CD4-positive, alpha-beta T cell treated with Interleukin-12 subunit alpha and Interleukin-12 subunit beta, for 1 hour (primary cell): Measurements from ENCODE around the gene JPH3.

Source experiments
- DNase-seq: peaks from one replicate; pipeline ENCODE4 v3.0.0-alpha.2; 2020

The JPH3 gene

DNA sequence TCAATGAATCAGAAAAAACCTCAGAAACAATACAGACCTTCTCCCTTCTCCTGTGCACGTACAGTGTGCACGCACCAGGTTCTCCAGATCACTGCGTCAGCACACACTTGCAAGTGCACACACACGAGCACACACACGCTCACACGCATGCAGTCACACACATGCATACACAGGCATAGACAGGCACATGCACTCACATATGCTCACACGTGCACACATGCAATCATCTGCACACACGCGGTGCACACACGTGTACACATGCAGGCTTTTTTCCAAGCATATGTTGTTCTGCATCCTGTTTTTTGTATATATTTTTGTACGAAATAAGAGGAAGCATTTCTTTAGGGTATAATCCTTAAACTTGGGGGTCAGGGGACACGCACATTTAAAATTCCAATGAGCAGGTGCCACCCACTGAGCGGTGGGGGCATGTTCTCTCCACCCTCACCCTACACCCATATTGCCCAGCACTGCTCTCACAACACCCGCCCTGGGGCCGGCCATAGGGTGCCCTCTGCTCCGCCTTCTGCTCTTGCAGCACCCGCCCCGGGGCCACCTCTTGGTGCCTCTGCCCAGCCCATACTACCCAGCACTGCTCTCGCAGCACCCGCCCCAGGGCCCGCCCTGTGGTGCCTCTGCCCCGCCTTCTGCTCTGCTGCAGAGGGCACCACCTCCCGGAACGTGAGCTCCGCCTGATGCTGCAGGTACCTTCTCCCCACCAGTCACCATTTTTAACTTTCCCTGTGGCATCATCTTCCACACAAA is 142.6 kb downstream of the JPH3 start:
- no peak for DNase-seq

DNA sequence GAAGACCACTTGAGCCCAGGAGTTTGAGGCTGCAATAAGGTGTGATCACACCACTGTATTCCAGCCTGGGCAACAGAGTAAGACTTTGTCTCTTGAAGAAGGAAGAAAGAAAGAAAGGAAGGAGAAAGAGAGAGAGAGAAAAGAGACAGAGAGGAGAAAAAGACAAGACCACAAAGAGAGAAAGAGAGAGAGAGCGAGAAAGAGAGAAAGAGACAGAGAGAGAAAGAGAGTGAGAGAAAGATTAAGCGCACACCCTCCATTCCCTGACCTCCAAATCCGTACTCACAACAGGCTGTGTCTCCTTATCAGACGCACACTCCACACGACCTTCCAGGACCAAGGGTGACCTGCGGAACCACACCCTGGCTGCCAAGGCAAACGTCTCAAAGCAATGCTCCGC is 143.9 kb downstream of the JPH3 start:
- no peak for DNase-seq
